Activated effector memory CD4-positive, alpha-beta T cell treated with Interleukin-2 at 50 U/mL for 16 hours (primary cell): ENCODE results near the gene PLP1.

Experiments
- DNase-seq: peaks from one replicate; pipeline ENCODE4 v3.0.0-alpha.2; 2020

The PLP1 gene

DNA sequence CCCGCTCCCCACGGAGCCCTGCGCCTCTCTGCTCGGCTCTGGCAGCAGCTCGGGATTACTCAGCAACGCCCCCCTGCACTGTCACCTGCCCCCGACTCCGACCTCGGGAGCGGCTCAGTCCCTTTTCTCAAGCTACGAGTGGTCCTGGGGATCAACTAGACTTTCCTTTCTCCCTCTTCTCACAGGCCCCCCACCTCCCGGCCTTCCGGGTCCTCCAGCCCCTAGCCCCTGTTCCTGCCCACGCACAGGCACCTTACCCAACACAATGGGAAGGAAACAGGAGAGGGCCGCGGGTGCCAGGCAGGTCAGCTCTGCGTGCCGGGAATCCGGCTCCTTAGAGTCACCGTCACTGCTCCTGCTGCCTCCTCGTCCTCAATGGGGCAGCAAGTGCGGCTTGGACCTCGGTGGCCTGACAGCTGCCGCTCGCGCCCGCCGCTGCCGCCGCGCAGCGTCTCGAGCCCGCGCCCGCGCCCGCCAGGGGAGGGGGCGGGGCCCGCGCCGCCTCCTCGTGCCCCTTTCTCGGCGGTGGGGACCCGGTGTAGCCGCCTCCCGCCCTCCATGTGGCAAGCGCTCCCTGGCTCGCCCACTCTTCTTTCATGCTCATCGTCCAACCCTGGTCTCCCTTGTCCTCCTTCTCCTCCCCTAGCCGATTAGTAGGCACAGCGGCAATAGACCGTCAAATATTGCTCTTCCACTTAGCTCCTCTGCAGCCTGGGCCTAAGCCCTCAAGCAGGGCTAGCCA is 55.3 kb downstream of the PLP1 start, which contains the start of gene RAB9B:
Gene RAB9B, minus strand, starts transcription at position 455 of the 742 bp plus-strand sequence. CDS start 6,473 bp downstream, outside the sequence.
- DNase-seq: peak; percentile 22

DNA sequence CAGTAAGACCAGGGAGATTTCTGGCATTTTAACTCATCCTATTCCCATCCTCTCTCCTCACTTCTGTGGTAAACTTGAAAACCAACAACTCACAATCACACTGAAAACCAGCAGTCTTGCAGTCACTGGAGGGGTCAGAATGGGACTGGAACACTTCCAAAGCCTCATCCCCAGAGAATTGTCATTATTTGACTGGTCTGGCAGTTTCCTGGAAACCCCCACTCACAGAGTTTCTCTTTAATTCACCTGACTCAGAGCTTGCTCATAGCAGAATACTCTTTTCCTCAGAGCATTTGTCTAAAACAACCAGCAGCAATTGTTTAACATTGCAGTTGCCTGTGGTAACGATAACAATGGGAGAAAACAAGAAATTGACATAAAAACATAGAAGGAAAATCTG is 62.8 kb downstream of the PLP1 start:
- no peak for DNase-seq
